Measurements from ENCODE around the gene SFXN2.

The SFXN2 gene

DNA sequence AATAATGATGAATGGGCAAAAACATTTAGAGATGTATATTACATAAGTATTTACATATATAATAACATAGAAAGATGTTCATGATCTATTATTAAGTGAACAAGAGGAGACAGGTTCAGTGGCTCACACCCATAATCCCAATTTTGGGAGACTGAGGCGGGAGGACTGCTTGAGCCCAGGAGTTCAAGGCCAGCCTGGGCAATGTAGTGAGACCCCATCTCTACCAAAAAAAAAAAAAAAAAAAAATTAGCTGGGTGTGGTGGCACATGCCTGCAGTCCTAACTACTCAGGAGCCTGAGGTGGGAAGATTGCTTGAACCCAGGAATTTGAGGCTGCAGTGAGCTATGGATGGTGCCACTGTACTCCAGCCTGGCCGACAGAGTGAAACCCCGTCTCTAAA, 12.6 kb upstream of the SFXN2 start:
- TF ChIP-seq, protein P1, sequence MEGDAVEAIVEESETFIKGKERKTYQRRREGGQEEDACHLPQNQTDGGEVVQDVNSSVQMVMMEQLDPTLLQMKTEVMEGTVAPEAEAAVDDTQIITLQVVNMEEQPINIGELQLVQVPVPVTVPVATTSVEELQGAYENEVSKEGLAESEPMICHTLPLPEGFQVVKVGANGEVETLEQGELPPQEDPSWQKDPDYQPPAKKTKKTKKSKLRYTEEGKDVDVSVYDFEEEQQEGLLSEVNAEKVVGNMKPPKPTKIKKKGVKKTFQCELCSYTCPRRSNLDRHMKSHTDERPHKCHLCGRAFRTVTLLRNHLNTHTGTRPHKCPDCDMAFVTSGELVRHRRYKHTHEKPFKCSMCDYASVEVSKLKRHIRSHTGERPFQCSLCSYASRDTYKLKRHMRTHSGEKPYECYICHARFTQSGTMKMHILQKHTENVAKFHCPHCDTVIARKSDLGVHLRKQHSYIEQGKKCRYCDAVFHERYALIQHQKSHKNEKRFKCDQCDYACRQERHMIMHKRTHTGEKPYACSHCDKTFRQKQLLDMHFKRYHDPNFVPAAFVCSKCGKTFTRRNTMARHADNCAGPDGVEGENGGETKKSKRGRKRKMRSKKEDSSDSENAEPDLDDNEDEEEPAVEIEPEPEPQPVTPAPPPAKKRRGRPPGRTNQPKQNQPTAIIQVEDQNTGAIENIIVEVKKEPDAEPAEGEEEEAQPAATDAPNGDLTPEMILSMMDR (IDR thresholded peaks at IDR 0.05; ENCODE audit: insufficient read depth, missing control alignments): no peak
- FAIRE-seq (no peak), DNase-seq (ENCODE audit: insufficient read length, low spot score) (no peak)

DNA sequence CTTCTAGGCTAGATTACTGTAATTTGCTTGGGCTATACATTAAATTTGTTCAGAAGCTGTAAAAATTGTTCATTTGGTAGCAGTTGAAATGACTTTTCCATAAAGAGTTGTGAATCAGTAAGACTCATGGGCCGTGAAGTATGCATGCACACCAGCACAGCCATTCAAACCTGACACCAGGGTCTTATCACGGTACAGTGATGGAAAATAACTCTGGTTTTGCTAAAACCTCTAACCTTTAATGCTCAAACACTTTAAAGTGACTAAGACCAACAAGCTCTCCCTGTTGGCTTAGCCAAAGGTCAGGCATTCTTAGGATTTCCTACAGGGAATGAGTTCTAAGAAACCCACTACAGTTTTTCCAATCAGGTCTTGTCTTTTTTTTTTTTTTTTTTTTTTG, 11.7 kb upstream of the SFXN2 start:
- no peak for FAIRE-seq
- DNase-seq (ENCODE audit: insufficient read length, low spot score): no peak
- TF ChIP-seq, protein P1 (IDR thresholded peaks at IDR 0.05; ENCODE audit: insufficient read depth, missing control alignments): no peak

DNA sequence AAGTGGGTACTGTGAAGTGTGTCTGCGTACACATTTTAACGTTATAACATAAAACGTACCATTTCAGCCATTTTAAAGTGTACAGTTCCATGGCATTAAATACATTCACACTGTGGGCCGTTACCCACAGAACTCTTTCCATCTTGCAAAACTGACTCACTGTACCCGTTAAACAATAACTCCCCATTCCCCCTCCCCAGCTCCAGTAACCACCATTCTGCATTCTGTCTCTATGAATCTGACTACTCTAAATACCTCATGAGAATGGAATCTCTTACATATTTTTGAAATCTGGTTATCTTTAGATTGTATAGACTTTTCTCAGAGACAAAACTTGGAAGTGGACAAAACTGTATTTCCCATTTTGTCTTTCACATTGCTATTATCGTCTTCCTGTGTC, 9.5 kb upstream of the SFXN2 start:
- FAIRE-seq: no peak
- no peak for DNase-seq (ENCODE audit: insufficient read length, low spot score)
- TF ChIP-seq, protein P1 (IDR thresholded peaks at IDR 0.05; ENCODE audit: insufficient read depth, missing control alignments): no peak

DNA sequence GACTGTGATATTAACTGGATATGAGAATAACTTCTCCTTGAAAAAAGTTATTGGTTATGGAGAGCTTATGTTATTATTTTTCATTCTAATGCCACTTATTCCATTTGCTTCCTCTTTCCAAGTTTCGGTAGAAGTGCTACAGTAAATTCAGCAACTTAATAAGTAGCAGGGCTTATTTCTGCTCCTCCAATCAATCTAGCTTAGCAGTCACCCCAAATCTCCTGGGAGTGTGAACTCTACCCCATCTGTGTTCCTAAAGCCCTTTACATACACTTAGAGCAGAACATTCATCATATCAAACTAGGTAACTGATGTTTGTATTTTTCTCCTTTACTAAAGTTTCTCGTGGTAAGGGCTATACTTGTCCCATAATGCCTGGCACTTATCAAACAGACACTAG, 8.9 kb upstream of the SFXN2 start:
- DNase-seq (ENCODE audit: insufficient read length, low spot score) (no peak), FAIRE-seq (peak; percentile 60)
- TF ChIP-seq, protein P1 (IDR thresholded peaks at IDR 0.05; ENCODE audit: insufficient read depth, missing control alignments): no peak

DNA sequence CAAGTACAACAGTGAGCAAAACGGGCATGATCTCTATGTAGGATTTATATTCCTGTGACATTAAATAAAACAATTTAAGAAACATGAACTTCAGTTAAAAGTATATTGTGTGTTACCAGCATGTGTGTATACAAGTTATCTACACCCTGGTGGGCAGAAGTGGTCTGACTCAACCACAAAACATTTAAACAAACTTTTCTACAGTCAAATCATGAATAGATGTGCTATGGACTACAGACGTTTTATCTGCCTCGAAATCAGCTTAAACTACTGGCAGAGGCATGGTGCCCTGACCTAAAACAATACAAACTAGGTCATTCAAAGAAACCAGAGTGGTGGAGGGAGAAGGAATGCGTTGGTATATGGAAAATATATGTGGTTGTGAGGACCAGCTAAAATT, 3.8 kb upstream of the SFXN2 start:
- TF ChIP-seq, protein P1 (IDR thresholded peaks at IDR 0.05; ENCODE audit: insufficient read depth, missing control alignments): no peak
- FAIRE-seq (no peak), DNase-seq (ENCODE audit: insufficient read length, low spot score) (no peak)

DNA sequence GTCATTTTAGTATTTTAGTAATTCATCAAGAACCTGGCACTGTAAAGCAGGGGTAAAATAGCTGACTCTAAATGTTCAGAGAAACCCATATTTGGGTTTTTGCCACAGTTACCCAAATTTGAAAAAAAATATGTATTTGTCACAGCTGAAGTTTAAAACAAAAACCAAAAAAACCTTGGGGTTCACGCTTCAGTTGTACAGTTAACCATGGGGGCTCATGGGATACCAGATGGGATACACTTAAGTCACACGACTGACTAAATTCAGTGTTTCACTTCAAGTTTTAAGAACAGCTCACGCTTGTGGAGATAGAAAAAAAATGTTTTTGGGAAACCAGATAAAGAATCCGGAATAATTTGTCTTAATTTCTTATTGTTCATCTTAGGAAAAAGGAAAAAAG, 2.3 kb upstream of the SFXN2 start:
- DNase-seq (ENCODE audit: insufficient read length, low spot score) (no peak), FAIRE-seq (no peak)
- TF ChIP-seq, protein P1 (IDR thresholded peaks at IDR 0.05; ENCODE audit: insufficient read depth, missing control alignments): no peak

DNA sequence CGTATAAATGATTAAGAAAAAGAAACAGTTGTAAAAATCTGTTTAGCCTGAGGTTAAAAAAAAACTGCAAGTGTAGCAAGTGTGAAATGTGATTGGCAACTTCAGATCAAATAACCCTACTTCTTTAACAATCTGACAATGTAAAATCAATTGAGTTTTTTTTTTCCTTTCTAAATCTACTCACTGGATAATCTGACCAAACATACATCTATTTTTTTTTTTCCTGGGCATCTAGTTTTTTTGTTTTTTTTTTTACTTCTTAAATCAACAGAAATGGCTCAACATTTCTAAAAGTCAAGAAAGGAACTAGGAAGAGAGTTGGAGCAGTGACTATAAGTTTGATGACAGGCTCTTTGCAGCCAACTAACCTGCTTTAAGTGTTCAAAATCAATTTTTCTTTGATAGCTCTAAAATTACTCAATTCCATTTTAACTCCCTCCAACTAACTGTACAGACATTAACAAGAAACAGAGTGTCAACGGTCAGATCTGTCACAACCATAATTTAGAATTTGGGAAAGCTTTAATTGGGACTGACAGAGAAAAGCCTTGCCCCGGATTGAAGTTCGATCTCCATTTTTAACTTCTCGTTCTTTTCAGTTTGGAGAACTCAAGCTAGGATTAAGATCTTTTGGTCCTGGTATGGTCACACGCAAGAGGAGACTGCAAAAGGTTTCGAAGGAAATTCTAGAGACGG, 1.4 kb upstream of the SFXN2 start:
- FAIRE-seq: no peak
- no peak for DNase-seq (ENCODE audit: insufficient read length, low spot score)
- TF ChIP-seq, protein P1 (IDR thresholded peaks at IDR 0.05; ENCODE audit: insufficient read depth, missing control alignments): no peak
